GM18861 (cell line): ENCODE data around the gene NKAIN1.
"Not testable (repeated sequence)": the region's sequence is repeated elsewhere in the genome, so short reads cannot be mapped to it uniquely, and the experiment has no call there.

Experiments used
- ATAC-seq: cut with Tn5 transposase; IDR thresholded peaks from one replicate; pipeline ENCODE4 v1.9.1; 2021; ENCODE audit not compliant: unreplicated experiment

NKAIN1 gene

DNA sequence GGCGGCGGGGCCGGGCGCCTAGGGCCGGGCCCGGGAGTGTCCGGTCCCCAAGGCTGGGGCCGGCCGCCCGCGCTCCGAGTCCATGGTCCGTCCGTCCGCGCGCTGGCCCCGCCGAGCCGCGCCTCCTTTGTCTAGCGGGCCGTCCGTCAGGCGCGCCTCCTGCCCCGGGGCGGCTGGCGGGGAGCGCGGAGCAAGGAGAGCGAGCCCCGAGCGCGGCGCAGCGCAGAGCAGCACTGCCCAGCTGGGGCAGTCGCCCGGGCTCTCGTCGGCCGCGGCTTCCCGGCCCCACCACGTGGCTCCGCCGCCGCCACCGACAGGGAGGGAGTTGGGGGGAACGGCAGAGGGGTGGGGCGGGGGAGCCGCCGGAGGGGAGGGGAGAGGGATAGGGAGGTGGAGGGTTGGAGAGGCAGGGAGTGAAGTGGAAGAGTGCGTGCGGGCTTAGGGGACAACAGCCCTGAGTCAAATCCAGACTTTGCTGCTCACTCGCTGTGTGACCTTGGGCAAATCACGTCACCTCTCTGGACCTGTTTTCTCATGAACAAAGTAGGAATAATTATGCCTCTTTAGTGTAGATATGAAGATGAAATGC is at the start of gene NKAIN1:
Gene NKAIN1, minus strand, starts transcription at position 235 of the 589 bp plus-strand sequence. CDS start 340 bp downstream, outside the sequence.
- ATAC-seq = no peak

DNA sequence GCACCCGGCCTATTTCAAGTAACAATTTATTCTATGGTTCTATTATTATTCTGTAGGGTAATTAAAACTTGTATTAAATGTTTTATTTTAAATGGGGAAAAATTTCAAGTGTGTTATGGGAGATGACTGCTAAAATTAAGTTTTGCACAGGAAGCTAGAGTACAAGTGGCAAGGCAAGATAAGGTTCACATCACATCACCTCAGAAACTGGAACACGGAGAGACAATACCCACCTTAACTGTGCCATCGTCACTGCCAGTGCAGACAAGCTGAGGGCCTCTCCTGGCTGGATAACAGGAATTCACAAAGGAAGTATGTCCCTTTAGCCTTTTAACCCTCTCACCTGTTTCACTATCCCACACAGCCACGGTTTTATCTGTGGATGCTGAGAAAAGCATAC is 49.3 kb upstream of the NKAIN1 start:
- ATAC-seq = no peak

DNA sequence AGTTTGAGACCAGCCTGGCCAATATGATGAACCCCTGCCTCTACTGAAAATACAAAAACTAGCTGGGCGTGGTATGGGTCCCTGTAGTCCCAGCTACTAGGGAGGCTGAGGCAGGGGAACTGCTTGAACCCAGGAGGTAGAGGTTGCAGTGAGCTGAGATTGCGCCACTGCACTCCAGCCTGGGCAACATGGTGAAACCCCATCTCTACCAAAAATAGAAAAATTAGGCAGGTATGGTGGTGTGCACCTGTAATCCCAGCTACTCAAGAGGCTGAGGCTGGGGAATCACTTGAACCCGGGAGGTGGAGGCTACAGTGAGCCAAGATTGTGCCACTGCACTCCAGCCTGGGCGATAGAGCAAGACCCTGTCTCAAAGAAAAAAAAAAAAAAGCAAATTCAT is 48.1 kb upstream of the NKAIN1 start:
- ATAC-seq = not testable (repeated sequence)

DNA sequence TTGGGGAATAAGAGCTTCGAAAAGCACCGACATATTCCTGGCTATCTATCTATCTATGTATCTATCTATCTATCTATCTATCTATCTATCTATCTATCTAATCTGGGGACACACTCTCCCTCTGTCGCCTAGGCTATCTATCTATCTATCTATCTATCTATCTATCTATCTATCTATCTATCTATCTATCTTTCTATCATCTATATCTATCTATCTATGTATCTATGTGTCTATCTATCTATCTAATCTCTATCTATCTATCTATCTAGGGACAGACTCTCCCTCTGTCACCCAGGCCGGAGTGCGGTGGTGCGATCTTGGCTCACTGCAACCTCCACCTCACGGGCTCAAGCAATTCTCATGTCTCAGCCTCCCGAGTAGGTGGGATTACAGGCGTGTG is 42.7 kb upstream of the NKAIN1 start:
- ATAC-seq = not testable (repeated sequence)

DNA sequence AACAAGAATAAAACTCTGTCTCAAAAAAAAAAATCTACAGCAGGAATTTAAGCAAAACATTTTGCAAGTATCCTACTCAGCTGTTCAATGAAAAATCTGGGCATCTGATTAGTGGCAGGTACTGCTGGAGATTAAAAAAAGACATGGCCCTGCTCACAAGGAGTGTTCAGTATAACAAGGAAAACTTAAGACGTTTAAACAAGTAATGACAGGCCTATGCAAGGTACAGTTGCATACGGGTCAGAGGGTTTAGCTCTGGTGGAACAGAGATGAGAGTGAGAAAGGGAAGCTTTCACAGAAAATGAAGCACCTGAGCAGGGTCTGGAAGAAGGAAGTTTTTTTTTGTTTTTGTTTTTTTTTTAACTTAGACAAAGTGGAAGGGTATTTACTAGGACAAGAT is 33.9 kb upstream of the NKAIN1 start:
- no peak for ATAC-seq

DNA sequence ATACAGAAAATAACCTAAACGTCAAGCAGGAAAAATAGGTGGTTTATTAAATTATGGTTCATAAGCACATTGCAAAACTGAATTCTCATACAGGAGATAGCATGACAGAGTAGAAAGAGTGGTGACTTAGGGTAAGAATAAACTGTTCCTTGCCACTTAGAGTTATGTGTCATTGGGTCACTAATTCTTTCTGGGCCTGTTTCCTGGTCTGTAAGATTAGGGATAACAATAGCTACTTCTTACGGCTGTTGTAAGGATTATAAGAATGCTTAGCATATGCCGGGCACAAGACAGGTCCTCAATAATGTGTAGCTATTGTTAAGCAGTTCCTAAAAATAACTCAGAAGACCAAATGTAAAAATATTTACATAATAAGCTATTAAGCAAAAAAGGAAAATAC is 32.7 kb upstream of the NKAIN1 start:
- no peak for ATAC-seq

DNA sequence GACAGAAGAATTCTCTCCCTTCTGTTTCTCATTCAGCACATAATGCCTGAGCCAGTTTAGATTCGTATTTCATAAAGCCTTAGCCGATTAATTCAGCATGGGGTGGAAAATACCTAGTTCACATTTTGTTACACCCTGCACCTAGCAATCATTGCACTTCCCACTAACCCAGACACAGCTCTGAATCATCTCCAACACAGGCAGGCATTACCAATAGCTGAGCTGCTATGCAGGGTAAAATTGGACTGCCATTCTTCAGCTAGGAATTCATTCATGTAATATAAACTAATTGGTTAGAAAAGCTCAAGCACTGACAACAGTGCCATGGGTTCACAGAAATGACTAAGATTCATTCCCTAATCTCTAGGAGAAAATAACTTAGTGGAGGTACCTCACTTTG is 26.9 kb upstream of the NKAIN1 start:
- ATAC-seq = no peak

DNA sequence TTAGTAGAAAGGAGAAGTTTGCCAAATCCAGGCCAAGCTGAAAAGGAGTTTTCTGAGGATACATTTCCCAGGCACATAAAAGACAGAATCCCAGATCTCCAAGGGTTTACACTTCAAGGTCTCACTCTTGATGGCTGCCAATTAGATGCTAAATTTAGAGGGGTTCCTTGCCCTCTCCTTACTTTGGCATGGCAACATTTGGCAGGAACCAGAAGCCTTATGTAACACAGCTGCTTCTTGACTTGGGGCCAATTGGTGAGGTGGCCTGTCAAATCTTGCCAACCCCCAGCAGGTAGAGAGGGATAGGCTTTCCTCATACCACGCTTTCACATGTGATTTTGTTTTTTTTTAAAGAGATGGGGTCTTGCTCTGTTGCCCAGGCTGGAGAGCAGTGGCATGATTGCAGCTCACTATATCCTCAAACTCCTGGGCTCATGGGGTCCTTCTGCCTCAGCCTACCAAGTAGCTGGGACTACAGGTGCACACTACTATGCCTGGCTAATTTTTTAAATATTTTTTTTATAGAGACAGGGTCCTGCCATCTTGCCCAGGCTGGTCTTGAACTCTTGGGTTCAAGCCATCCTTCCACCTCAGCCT is 25.2 kb upstream of the NKAIN1 start:
- no peak for ATAC-seq

DNA sequence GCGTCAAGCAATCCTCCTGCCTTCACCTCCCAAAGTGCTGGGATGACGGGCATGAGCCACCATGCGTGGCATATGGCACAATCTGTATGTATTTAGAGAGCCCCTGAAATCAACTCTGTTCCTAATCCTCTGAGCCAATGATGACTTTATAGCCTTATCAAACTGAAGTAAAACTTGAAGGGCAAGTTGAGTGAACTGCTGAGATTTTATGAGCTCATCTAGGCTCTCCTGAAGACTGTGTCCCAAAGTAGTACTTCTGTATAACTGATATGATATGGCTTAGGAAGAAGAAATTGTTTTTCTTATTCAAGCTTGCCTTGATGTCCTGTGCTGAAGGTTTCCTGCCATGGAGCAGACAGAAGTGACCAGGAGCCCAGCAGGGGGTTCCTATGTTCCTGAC is 23.7 kb upstream of the NKAIN1 start:
- ATAC-seq = no peak

DNA sequence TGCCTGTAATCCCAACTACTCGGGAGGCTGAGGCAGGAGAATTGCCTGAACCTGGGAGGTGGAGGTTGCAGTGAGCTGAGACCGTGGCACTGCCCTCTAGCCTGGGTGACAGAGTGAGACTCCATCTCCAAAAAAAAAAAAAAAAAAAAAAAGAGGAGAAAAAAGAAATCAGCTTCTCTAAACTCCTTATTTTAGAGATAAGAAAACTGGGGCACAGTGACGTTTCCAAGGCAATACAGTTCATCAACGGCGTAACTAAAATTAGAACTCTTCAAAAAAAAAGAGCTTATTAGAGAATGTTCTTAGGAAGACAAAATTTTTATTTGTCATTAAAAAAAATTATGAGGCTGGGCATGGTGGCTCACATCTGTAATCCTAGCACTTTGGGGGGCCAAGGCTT is 22.7 kb upstream of the NKAIN1 start:
- ATAC-seq = not testable (repeated sequence)

DNA sequence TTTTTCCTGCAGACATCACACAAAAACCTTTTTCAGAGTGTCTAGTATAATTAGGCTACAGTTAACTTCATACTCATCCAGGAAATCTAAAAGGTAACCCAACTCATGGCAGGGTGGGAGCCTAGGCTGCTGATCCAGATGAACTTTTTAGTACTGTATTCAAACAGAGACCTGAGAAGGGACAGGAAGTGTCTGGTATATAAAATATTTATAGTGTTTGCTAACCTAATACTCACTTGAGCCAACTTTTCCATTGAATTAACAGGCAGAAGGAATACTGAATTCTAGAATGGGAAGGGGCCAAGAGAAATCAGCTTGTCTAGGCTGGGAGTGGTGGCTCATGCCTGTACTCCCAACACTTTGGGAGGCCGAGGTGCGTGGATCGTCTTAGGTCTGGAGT is 22.2 kb upstream of the NKAIN1 start:
- no peak for ATAC-seq

DNA sequence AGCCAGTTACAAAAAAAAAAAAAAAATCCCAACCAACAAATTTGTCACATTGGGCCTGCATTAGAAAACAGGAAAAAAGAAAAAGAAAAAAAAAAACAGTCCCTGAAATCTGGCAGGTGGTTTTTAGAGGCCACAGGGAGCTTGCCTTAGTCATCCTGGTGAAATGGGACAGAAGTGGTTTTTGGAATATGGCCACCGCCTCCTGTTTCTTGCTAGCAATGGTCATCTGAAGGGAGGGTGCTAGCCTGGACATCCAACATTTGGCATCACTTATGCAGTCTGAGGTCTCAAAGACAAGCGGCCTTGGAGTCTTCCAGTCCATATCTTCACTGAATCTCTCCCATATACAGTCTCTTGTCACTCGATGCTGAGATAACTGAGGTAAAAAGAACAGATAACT is 20.1 kb upstream of the NKAIN1 start:
- no peak for ATAC-seq

DNA sequence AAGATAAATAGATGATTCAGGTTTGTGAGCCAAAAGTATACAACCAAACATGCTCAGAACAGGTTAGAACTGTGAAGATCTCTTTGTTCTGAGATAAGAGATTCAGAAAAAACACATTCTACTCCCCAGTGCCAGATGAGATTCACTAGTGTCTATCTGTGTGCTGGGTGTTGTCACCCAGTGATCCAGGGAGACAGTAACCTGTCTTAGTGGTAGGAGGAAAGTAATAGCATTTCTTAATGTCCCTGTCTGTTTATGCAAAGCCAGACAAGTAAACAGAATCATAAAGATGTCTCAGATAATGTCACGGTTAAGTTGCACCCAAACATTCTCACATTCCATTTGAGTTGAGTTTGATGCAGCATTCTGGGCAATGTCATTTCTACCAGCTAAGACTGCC is 18.9 kb upstream of the NKAIN1 start:
- no peak for ATAC-seq

DNA sequence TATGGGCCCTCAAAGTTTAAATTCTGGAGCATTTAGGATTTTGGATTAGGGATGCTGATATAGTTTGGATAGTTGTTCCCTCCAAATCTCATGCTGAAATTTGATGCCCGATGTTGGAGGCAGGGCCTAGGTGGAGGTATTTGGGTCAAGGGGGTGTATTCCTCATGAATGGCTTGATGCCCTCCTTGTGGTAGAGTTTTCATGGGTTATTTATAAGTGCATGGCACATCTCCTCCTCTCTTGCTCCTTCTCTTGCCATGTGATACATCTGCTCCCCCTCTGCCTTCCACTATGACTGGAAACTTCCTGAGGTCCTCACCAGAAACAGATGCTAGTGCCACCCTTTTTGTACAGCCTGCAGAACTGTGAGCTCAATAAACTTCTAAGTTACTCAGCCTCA is 17.5 kb upstream of the NKAIN1 start:
- no peak for ATAC-seq

DNA sequence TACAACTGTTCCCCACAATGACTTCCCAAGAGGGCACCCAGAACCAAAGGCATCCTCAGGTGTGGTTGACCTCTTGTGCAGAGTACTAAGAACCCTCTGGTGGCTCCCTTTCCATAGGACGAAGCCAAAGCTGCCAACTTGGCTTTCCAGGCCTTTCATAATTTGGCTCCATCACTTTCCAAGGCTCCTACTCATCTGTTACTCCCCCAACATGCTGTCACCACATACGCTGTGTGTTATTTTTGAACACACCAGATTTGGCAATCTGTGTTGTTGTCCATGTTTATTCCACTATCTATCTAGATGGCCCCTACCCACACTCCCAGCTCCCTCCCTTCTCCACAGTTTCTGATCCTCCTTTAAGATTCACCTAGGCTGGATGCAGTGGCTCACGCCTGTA is 10.2 kb upstream of the NKAIN1 start:
- no peak for ATAC-seq

DNA sequence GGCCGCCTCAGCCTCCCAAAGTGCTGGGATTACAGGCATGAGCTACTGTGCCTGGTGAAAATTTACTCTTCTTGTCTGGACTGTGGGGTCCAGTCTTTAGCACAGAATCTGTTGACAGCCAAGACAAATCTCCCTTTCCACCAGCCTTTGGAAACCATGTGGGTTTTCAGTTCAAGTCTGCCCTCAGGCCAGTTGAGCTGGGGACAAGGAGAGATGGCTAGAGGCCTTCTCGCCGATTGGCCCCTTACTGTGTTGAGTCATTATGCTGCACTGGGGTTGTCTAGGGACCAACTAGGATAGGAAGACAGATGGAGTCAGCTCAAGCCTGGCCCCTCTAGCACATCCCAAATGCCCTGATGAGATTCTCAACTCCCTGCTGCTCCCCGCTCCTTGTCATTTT is 8.6 kb upstream of the NKAIN1 start:
- no peak for ATAC-seq

DNA sequence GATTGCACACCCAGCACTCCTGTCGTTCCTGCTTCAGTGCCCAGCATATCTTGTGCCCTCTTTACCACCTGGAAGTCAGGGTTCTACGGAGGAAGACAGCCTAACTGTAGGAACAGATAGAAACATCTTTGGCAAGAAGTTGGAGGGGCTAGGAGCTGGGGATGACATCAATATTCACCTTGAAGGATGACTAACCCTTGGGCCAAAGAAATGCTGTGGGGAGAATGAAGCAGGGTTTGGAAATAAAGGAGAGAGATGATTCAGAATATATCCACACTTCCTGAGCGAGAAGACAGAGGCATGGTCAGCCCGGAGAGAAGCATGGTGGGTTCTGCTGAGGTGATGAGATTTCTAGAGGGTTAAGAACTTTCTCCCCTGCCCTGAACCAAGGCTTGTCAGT is 4.6 kb upstream of the NKAIN1 start:
- no peak for ATAC-seq

DNA sequence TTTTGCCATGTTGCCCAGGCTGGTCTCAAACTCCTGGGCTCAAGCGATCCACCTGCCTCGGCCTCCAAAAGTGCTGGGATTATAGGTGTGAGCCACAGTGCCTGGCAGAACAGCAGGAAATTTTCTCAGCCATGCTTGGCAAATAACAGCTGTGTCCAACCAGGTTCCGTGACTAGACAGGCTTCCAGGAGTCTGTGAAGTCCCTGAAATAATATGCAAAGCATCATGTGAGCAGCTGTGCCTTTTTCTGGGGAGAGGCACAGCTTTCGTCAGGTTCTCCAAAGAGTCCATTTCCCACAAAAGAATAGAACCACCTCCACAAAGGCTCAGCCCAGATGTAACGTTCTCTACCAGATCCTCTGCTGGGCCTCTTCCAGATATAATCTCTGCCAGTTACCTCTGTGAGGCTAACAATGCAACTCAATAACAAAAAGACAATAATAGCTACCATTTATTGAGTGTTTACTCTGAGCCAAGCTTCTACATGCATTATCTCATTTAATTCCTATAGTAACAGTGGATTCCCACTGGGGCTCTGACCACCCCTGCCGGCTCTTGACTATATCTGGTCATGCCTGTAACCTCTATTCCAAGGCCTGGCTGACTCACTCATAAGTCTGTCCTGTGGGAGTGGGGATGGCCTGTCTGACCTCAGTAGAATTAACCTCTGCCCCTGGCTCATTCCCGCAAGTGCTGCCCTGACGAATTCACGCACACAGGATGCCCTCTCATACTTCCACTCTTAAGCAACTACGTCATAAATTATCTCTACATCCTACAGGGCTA is 4.0 kb upstream of the NKAIN1 start:
- ATAC-seq = no peak

DNA sequence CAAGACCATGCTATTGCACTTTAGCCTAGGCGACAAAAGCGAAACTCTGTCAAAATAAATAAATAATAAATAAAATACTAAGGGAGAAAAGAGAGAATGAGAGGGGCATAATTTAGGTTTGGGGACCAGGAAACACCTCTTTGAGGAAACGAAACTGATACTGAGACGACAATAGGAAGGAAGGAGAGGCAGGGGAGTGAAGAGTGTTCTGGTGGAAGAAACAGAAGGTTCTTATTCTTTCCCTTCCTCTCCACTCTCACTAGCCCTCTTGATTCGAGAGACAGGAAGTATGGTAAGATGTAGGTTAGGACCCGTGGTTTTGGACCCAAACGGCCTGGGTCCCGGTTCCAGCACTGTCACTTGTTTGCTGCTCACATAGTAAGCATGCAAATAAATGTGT is 1.6 kb upstream of the NKAIN1 start:
- no peak for ATAC-seq

DNA sequence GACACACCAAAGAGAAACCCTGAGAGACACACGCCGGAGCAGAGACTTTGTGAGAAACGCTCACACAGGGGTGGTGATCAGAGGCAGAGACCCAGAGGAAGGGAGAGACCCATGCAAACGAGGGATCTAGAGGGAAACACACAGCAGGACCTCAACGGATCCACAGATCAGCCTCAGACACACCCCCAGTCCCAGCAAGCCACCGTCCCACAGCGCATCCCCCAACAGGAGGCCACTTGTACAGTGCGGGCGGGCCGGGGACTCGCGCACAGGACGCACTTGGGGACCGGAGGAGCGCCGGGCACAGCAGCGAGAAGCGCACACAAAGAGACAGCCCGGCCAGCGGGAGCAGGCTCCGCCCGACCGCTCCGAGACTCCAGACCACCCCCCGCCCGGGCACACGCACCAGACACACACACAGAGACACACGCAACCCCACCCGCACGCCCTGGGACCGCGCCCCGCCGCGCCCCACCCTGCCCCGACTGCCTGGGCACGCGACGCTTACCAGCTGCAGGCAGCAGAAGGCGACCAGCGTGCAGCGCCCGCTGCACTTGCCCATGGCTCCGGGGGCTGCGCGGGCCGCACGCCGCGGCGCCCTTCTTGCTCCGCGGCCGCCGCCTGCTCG is 587 bp downstream of the NKAIN1 start:
- no peak for ATAC-seq

DNA sequence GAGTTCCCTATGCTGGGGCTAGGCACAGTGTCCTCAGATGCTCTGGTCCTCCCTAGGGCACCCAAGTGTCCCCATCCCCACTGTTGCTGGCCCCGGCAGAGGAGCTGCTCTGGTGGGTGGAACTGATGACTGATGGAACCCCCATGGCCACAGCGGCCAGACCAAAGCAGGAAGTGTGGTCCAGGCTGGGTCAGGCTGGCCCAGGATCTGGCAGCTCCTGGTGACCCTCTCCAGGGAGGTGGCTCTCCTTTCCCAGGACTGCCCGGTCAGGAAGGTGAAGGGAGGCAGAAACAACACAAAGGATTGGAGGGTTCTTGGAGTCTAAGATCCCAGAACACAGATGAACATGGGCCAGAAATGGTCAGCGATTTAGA is 1.1 kb downstream of the NKAIN1 start:
- no peak for ATAC-seq

DNA sequence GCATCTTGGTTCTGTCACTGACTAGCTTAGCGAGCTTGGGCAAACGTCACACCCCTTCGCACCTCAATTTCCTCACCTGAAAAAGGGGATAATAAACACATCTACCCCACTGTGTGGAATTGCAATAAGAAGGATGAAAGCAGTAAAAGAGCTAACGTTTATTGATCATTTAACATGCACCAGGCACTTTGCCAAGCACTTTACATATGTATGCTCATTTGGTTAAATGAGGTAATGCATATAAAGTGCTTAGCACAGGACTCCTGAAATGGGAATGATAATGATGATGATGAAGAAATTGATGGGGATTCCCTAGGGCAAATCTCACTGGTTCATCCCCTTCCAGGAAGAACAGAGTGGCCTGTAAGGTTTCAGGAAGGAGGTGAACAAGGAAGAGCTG is 4.8 kb downstream of the NKAIN1 start:
- no peak for ATAC-seq
